HG03196 (cell line): ENCODE measurements around the gene SEPTIN2.
A peak's percentile ranks its signal among the peaks of the same experiment; 100 is the strongest.
"Not testable (repeated sequence)": the region's sequence is repeated elsewhere in the genome, so short reads cannot be mapped to it uniquely, and the experiment has no call there.

Experiments used
- ATAC-seq: cut with Tn5 transposase; IDR thresholded peaks from one replicate; pipeline ENCODE4 v1.9.1; 2021; ENCODE audit not compliant: unreplicated experiment

The SEPTIN2 gene

GRCh38 chr2:241312082-241312481, 3.6 kb upstream of the SEPTIN2 start:
- ATAC-seq: no peak

DNA sequence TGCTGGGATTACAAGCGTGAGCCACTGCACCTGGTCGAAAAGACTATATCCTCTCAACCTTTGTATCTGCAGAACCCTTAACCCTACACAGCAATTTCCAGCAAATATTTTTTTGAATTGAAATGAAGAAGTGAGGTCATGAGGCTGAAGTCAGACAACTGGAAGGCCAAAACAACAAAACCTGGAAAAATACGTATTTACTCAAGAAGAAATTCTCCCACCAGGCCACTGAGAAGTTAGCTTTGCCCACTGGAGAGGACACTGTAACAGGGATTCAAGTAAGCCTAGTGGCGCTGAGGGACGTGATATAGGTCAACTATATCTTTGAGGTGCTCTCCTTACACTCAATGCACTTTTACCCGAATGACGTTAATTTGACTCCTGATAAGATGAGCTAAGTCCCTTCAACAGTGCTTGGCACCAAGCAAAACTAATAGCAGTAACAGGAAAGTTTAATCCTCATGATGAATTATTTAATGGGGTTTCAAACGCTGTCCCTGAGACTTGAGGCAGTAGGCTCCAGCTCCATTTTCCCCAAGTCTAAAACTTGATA, 2.1 kb upstream of the SEPTIN2 start:
- no peak for ATAC-seq

- no peak for ATAC-seq
Measured at GRCh38 chr2:241314226-241315092, 1.3 kb upstream of the SEPTIN2 start.

DNA sequence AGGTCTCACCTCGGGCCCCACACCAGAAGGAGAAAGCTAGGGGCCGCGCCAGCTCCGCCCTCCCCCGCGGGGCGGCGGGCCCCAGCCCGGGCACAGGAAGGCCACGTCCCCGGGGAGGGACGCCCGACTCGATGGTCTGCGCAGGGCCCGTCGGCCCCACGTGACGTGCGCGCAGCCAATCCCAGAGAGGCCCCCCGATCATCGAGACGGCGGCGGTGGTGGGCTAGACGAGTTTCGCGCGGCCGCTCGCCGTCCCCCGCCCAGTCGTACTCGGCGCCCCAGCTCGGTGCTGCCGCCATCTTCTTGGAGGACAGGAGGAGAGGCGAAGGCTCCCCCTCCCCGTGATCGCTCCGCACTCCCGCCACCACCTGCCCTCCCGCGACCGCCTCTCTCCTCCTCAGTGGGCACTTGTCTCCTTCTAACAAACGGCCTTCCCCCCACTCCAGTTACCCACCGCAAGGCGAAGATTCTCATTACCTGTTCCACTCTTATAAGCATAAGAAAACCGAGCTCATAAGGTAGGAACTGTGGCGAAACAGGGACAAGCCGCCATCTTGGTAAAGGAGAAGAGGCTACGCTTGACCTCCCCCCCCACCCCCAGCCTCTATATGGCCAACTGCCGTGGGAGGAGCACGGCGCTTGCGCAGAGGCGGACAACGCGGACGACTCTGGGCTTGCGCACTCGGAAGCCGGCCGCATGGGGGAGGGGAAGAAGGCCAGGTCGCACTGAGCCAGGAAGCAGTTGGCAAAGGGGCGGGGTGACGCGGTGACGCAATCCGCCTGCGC, 439 bp upstream of the SEPTIN2 start, which contains the start of gene HDLBP:
TSS of gene HDLBP (minus strand) at position 580 of the 786 bp plus-strand sequence. CDS start 48,803 bp downstream, outside the sequence.
- ATAC-seq: peak; percentile 73

GRCh38 chr2:241316825-241317224, 1.1 kb downstream of the SEPTIN2 start:
- no peak for ATAC-seq

DNA sequence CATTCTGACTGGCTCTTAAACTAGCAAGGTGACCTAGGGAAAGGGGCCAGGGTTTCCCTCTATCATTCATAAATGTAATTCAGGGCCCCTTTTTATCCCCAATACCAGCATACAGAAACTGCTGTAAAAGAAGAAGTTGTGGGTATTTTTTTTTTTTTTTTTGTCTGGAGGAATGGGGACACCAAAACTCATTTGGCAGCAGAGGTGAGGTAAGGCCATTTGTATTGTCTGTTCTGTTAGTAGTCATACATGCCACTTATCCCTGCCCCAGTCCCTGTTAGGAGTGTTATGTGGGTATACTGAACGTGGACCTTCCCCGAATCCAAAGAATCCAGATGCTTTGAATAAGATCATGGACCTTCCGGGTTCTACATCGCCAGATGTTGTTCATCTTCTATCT, 1.7 kb downstream of the SEPTIN2 start:
- no peak for ATAC-seq

DNA sequence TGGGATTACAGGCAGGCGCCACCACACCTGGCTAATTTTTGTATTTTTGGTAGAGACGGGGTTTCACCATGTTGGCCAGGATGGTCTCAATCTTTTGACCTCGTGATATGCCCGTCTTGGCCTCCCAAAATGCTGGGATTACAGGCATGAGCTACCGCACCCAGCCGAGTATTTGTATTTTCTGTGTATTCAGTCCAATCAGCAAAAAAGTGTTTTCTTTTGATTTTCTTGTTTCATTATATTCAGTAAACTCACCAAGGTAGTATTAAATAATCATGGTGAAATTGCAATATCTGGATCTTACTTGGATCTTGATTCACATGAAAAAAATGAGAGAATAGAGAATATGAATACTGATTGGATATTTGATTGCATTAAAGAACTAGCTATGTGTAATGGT, 3.1 kb downstream of the SEPTIN2 start:
- not testable (repeated sequence) for ATAC-seq

- no peak for ATAC-seq
Measured at GRCh38 chr2:241320394-241320793, 4.7 kb downstream of the SEPTIN2 start.

GRCh38 chr2:241321033-241321432, 5.3 kb downstream of the SEPTIN2 start:
- no peak for ATAC-seq

GRCh38 chr2:241321886-241322285, 6.2 kb downstream of the SEPTIN2 start:
- ATAC-seq: no peak

DNA sequence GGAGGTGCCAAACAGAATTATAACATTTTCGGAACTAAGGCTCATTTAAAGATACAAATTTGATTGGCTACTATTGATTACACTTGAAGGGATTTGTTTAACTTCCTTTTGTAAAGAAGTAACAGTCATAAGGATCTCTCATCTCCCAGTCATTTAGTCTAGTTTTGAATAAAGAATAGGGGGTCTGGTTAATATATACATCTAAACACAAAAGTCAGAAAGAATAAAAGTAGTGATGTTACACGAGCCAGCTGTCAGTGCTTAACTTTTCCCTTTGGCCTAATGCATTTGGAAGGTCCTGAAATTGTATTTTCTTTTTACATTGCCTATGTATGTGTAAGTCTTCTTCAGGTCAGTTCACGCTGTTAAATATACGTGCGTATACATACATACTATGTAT, 8.1 kb downstream of the SEPTIN2 start:
- no peak for ATAC-seq

- no peak for ATAC-seq
Measured at GRCh38 chr2:241324775-241325174, 9.1 kb downstream of the SEPTIN2 start.

DNA sequence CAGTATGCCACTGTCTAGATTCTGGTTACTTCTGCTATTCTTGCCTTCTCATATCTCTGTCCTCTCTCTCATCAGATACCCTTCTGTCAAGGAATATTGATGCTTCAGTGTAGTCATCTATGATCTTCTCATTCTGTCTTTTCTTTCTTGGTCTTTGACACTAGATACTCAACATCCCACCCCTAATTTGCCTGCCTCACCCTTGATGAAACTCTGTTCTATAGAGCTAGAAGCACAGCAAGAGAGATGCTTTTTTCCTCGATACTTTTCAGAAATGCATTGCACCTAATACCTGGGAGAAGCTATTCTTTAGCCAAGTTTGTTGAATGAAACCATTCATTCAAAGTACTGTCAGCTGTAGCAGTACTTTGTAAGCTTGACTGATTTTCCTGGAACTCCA, 9.5 kb downstream of the SEPTIN2 start:
- no peak for ATAC-seq

- ATAC-seq: no peak
Measured at GRCh38 chr2:241329669-241330615, 14.2 kb downstream of the SEPTIN2 start.

DNA sequence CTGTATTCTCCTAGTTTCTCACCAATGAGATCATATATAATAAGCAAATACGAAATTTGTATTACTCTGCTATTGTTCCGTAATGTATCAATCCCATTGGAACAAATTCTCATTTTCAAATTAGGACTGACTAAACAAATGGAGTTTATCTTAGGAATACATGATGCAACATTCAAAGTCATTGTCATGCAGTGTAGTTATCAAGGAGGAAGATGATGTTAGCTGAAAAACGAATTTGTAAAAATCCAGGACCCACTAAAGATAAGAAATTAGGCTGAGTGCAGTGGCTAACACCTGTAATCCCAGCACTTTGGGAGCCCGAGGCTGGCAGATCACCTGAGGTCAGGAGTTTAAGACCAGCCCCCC, 14.9 kb downstream of the SEPTIN2 start:
- ATAC-seq: no peak

GRCh38 chr2:241334813-241335212, 19.1 kb downstream of the SEPTIN2 start:
- ATAC-seq: no peak

GRCh38 chr2:241339839-241340630, 24.3 kb downstream of the SEPTIN2 start:
- no peak for ATAC-seq

- ATAC-seq: no peak
Measured at GRCh38 chr2:241340631-241341163, 25.0 kb downstream of the SEPTIN2 start.

DNA sequence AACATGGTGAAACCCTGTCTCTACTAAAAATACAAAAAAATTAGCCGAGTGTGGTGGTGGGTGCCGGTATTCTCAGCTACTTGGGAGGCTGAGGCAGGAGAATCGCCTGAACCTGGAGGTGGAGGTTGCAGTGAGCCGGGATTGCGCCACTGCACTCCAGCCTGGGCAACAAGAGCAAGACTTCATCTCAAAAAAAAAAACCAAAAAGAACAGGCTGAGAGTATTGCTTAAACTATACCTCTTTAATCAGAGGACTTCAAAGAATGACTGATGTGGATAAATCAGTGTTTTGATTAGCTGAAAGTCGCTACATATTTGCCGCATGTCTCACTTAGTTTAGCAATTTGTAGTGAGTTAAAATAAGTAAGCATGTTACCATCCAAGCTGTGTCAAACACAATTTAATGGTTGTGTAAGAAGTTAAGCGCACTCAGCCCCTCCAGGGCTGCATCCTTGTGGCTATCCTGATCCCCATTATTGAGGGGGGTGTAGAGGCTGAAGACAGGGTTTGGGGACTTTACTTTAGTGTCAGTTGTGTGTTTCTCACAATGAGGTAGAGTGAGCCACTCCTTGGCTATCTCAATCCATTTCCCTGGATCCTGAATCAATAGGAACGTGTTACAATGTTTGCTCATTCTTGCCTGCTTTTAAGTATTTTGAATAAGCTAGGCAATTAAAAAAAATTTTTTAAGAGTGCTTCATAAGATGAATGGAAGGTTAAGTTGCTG, 29.4 kb downstream of the SEPTIN2 start:
- ATAC-seq: no peak
